ENCODE results near the gene GOLGA6L26. TPM values are rescaled to one million over a fixed set of nuclear protein-coding genes. Genes with fewer than 3 reads are reported as not detected.
"Not testable (repeated sequence)": the region's sequence is repeated elsewhere in the genome, so short reads cannot be mapped to it uniquely, and the experiment has no call there.

Gene GOLGA6L26
- total and polyA plus RNA-seq, 9 donors: 0.18 TPM; not detected in 8

DNA sequence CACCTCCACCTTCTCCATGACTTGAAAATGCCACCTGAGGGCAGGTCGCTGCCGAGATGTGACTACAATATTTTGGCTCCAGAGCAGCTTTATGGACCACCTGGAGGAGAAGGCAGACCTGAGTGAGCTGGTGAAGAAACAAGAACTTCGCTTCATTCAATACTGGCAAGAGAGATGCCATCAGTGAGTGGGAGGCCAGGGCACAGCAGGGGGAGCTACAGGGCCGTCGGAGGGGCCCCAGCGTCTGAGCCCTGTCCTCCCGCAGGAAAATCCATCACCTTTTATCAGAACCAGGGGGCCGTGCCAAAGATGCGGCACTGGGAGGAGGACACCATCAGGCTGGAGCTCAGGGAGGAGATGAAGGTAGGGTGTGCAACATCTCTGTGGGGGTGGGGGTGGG, 30.3 kb upstream of the GOLGA6L26 start:
- not testable (repeated sequence) for H3K27me3 ChIP-seq (ENCODE audit: control insufficient read depth, insufficient read depth, low read length); H3K4me1 ChIP-seq (ENCODE audit: control insufficient read depth, insufficient read depth, low read length); DNase-seq; H3K9me3 ChIP-seq (replicated peaks; ENCODE audit: control insufficient read depth, low read depth, low read length); H3K36me3 ChIP-seq (ENCODE audit: control insufficient read depth, insufficient read depth, low read length); H3K4me3 ChIP-seq (ENCODE audit: low read length); H3K27ac ChIP-seq (ENCODE audit: low read length)
- no CpG with 5 or more reads among the region's 9 CpGs for WGBS (ENCODE audit: insufficient coverage)

DNA sequence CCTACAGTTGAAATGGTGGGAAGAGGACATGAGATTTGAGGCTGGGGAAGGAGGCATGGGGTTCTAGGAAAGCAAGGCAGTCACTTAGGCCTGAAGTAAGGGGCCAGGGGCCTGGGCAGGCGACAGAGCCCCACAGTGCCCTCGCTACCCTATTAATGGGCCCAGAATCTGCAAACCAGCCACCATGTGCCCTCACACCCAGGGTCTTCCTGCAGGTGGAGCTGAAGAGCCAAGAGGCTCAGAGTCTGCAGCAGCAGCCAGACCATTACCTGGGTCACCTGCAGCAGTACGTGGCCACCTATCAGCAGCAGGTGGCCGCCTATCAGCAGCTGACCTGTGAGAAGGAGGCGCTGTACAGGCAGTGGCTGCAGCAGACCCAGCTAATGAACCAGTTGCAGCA, 28.6 kb upstream of the GOLGA6L26 start:
- not testable (repeated sequence) for DNase-seq; H3K36me3 ChIP-seq (ENCODE audit: control insufficient read depth, insufficient read depth, low read length); H3K27me3 ChIP-seq (ENCODE audit: control insufficient read depth, insufficient read depth, low read length); H3K9me3 ChIP-seq (replicated peaks; ENCODE audit: control insufficient read depth, low read depth, low read length); H3K27ac ChIP-seq (ENCODE audit: low read length); H3K4me3 ChIP-seq (ENCODE audit: low read length); H3K4me1 ChIP-seq (ENCODE audit: control insufficient read depth, insufficient read depth, low read length)
- no CpG with 5 or more reads among the region's 5 CpGs for WGBS (ENCODE audit: insufficient coverage)

DNA sequence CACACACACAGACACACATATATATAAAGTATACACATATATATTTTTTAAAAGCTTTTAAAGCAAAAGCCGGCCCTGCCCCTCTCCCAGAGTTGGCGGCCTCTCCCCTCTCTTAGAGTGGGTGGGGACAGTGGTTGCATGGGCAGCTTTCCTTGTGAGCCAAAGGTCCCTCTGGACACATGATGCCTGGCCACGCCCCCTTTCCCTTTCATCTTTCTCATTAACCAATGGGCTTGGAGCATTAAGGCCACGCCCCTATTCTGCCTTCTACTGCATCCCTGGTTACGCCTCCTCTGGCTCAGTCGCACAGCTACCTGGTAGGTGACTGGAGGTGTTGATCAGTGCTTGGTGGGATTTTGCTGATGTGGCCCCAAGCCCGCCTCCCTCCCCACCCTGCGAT, 20.5 kb upstream of the GOLGA6L26 start, which contains the start of gene GOLGA8S:
GOLGA8S (plus strand) TSS at position 301 of the 400 bp plus-strand sequence; CDS start at position 363, 62 bp downstream.
- not testable (repeated sequence) for H3K36me3 ChIP-seq (ENCODE audit: control insufficient read depth, insufficient read depth, low read length); H3K4me1 ChIP-seq (ENCODE audit: control insufficient read depth, insufficient read depth, low read length); H3K4me3 ChIP-seq (ENCODE audit: low read length); H3K9me3 ChIP-seq (replicated peaks; ENCODE audit: control insufficient read depth, low read depth, low read length); DNase-seq; H3K27ac ChIP-seq (ENCODE audit: low read length); H3K27me3 ChIP-seq (ENCODE audit: control insufficient read depth, insufficient read depth, low read length)
- no CpG with 5 or more reads among the region's 8 CpGs for WGBS (ENCODE audit: insufficient coverage)

DNA sequence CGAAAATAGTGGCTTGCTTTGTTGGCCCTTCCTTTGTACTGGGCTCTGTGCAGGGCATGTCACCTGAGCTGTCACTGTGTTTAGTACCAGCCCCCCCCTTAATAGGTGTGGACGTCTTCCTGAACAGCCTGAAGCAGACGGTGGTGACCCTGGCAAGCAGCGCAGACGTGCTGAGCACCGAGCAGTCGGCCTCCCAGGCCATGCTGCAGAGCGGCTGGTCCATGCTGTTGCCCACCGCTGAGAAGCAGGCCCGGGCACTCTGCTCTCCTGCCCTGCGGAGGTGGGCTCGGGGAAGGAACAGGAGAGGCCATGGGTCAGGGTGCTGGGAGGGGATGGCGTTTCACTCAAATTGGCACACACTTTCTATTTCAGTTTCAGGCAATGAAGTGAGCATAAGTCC, 22.8 kb downstream of the GOLGA6L26 start:
- not testable (repeated sequence) for H3K9me3 ChIP-seq (replicated peaks; ENCODE audit: control insufficient read depth, low read depth, low read length); H3K4me3 ChIP-seq (ENCODE audit: low read length); H3K27me3 ChIP-seq (ENCODE audit: control insufficient read depth, insufficient read depth, low read length); H3K27ac ChIP-seq (ENCODE audit: low read length); DNase-seq; H3K4me1 ChIP-seq (ENCODE audit: control insufficient read depth, insufficient read depth, low read length)
- 100% methylated on average over 1 of the region's 13 CpGs for WGBS (ENCODE audit: insufficient coverage)
- peaks cover 22% of the 10 kb centered on the region for H3K36me3 ChIP-seq (ENCODE audit: control insufficient read depth, insufficient read depth, low read length)

DNA sequence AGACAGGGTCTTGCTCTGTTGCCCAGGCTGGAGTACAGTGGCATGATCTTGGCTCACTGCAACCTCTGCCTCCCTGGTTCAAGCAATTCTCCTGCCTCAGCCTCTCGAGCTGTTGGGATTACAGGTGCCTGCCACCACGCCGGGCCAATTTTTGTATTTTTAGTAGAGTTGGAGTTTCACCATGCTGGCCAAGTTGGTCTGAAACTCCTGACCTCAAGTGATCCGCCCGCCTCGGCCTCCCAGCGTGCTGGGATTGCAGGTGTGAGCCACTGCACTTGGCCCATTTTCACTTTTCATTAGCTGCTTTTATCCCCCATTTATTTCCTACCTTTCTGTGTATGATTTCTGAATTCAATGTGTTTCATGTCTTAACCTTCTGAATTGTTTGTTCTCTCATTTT, 28.1 kb downstream of the GOLGA6L26 start:
- not testable (repeated sequence) for H3K4me1 ChIP-seq (ENCODE audit: control insufficient read depth, insufficient read depth, low read length); DNase-seq; H3K9me3 ChIP-seq (replicated peaks; ENCODE audit: control insufficient read depth, low read depth, low read length); H3K4me3 ChIP-seq (ENCODE audit: low read length); H3K27me3 ChIP-seq (ENCODE audit: control insufficient read depth, insufficient read depth, low read length); H3K27ac ChIP-seq (ENCODE audit: low read length)
- H3K36me3 ChIP-seq (ENCODE audit: control insufficient read depth, insufficient read depth, low read length): peaks cover 21% of the 10 kb centered on the region
- WGBS (ENCODE audit: insufficient coverage): 95% methylated on average over 4 of the region's 7 CpGs

DNA sequence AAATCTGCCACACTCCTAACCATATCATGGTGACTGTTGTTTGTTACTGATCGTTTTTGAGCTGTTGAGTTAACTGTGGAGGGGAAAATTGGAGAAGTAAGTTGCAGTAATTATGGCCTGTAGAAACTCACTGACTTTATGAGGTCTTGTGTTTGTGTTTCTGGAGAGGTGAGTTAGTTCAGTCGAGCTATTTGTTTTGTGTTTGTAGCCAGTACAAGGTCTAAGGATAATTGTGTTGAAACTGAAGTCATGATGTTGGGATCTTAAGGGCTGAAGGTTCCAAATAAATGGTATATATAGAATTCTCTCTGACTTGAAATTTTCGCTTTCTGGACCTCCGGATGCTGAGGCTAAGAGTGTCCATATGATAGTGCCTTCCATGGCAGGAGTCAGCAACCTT, 29.2 kb downstream of the GOLGA6L26 start:
- H3K4me3 ChIP-seq (ENCODE audit: low read length): peak overlapping the region; percentile 3
- 38% methylated on average over 1 of the region's 4 CpGs for WGBS (ENCODE audit: insufficient coverage)

DNA sequence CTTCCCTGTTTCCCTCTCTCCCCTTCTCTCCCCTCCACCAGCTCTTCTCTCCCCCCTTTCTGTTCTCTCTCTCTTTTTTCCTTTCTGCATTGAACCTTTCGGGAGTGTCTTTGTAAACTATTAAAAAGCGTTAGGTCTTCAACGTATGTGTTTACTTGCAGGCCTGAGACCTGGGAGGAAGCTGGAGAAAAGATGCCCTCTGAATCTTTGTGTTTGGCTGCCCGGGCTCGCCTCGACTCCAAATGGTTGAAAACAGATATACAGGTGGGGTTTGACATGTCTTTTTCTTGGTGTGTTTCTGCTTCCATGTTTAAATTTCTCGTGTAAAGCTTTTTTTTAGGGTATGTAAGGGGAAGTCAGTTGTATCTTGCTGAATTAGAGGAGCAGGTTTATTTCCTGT, 29.7 kb downstream of the GOLGA6L26 start:
- peak overlapping the region; percentile 37 for H3K4me3 ChIP-seq (ENCODE audit: low read length)
- H3K9me3 ChIP-seq (replicated peaks; ENCODE audit: control insufficient read depth, low read depth, low read length); H3K27me3 ChIP-seq (ENCODE audit: control insufficient read depth, insufficient read depth, low read length); DNase-seq; H3K4me1 ChIP-seq (ENCODE audit: control insufficient read depth, insufficient read depth, low read length); H3K27ac ChIP-seq (ENCODE audit: low read length): not testable (repeated sequence)
- peaks cover 14% of the 10 kb centered on the region for H3K36me3 ChIP-seq (ENCODE audit: control insufficient read depth, insufficient read depth, low read length)
- WGBS (ENCODE audit: insufficient coverage): no CpG with 5 or more reads among the region's 7 CpGs

More for the DNA sequence above, 29.2 kb downstream of the GOLGA6L26 start:
- H3K9me3 ChIP-seq (replicated peaks; ENCODE audit: control insufficient read depth, low read depth, low read length); H3K27me3 ChIP-seq (ENCODE audit: control insufficient read depth, insufficient read depth, low read length); DNase-seq; H3K27ac ChIP-seq (ENCODE audit: low read length); H3K4me1 ChIP-seq (ENCODE audit: control insufficient read depth, insufficient read depth, low read length): not testable (repeated sequence)
- peaks cover 18% of the 10 kb centered on the region for H3K36me3 ChIP-seq (ENCODE audit: control insufficient read depth, insufficient read depth, low read length)

DNA sequence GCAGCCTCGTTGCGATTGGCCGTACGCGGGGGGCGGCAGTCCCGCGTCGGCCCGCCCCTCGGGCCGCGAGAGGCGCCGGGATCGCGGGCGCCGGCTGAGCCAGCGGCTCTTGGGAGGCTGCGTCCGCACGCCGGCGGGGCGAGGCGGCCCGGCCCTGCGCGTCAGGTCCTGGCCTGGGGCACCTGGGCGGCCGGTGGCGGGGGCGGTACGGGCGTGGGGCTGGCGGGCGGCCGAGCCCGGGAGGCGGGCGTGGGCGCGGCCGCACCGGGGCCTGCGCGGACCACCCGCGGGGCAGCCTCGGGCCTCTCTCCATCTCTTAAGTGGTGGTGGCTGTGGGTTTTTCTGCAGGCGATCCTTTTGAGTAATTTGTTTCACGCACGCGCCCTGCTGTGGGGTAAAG, 30.3 kb downstream of the GOLGA6L26 start:
- H3K4me3 ChIP-seq (ENCODE audit: low read length): peak overlapping the region; percentile 37
- H3K9me3 ChIP-seq (replicated peaks; ENCODE audit: control insufficient read depth, low read depth, low read length); H3K27me3 ChIP-seq (ENCODE audit: control insufficient read depth, insufficient read depth, low read length); H3K27ac ChIP-seq (ENCODE audit: low read length); H3K4me1 ChIP-seq (ENCODE audit: control insufficient read depth, insufficient read depth, low read length): not testable (repeated sequence)
- WGBS (ENCODE audit: insufficient coverage): 0% methylated on average over 2 of the region's 55 CpGs
- peaks cover 12% of the 10 kb centered on the region for H3K36me3 ChIP-seq (ENCODE audit: control insufficient read depth, insufficient read depth, low read length)
- DNase-seq: peak; percentile 11

DNA sequence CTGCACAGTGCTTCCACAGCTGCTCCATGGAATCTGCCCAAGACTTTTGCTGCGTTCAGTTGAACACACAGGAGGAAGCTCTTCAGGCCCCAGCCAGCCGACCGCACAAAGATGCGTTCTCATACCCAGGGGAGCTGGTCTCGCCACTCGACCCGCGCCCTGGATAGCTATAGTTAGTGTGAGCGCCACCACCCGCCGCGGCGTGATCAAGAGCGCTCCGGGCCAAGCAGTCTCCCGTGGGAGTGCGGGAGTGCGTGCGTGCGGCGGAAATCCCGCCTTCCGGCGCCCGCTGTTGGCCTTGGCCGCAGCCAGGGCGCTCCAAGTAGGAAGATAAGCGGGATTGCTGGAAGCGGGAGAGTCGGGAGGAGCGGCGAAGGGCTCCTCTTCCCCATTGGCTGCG, 30.8 kb downstream of the GOLGA6L26 start:
- H3K27ac ChIP-seq (ENCODE audit: low read length); H3K27me3 ChIP-seq (ENCODE audit: control insufficient read depth, insufficient read depth, low read length); H3K4me1 ChIP-seq (ENCODE audit: control insufficient read depth, insufficient read depth, low read length); DNase-seq; H3K4me3 ChIP-seq (ENCODE audit: low read length); H3K9me3 ChIP-seq (replicated peaks; ENCODE audit: control insufficient read depth, low read depth, low read length): not testable (repeated sequence)
- no CpG with 5 or more reads among the region's 33 CpGs for WGBS (ENCODE audit: insufficient coverage)
- H3K36me3 ChIP-seq (ENCODE audit: control insufficient read depth, insufficient read depth, low read length): peaks cover 12% of the 10 kb centered on the region

All from muscle of leg (tissue), 11 donors.